ENCODE measurements around the gene DDC. TPM values are rescaled to one million over a fixed set of nuclear protein-coding genes. Genes with fewer than 3 reads are reported as not detected.
"Not testable (repeated sequence)": the region's sequence is repeated elsewhere in the genome, so short reads cannot be mapped to it uniquely, and the experiment has no call there.

Gene DDC
- total RNA-seq, 1 donor from 2014 or later, result not detected

DNA sequence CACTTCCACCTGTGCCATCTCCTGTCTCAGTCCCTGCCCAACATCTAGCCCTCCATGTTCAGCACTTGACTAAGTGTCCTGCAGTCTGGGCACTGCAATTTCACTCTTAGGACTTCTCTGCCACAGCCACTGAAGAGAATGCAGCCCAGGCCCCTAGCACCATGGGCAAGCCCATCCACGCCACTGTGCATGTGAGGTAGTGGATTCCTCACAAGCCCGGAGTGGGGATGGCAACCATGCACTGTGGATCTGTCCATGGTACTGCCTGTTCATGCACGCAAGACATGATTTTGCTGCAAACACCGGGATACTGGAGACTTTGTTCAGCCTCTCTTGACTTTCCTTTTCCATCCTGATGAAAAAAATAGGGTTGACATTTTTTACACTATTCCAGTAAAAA is 12.3 kb downstream of the DDC start:
- DNase-seq (ENCODE audit: low spot score in 2 of 2, unreplicated experiment in 2 of 2), result peak in 1 of 2 experiments; percentile 69
- H3K9me3 Mint-ChIP-seq, result no peaks in the 10 kb centered on the region
- H3K4me3 Mint-ChIP-seq, result no peak overlapping the region
- no peaks in the 10 kb centered on the region for H3K4me1 Mint-ChIP-seq
- H3K27me3 Mint-ChIP-seq (ENCODE audit: low read depth), result peaks cover 13% of the 10 kb centered on the region
- no peaks in the 10 kb centered on the region for H3K36me3 Mint-ChIP-seq
- TF ChIP-seq, protein P1, sequence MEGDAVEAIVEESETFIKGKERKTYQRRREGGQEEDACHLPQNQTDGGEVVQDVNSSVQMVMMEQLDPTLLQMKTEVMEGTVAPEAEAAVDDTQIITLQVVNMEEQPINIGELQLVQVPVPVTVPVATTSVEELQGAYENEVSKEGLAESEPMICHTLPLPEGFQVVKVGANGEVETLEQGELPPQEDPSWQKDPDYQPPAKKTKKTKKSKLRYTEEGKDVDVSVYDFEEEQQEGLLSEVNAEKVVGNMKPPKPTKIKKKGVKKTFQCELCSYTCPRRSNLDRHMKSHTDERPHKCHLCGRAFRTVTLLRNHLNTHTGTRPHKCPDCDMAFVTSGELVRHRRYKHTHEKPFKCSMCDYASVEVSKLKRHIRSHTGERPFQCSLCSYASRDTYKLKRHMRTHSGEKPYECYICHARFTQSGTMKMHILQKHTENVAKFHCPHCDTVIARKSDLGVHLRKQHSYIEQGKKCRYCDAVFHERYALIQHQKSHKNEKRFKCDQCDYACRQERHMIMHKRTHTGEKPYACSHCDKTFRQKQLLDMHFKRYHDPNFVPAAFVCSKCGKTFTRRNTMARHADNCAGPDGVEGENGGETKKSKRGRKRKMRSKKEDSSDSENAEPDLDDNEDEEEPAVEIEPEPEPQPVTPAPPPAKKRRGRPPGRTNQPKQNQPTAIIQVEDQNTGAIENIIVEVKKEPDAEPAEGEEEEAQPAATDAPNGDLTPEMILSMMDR (IDR thresholded peaks at IDR 0.05; ENCODE audit: unreplicated experiment), result no peak
- no peak overlapping the region for H3K27ac Mint-ChIP-seq

DNA sequence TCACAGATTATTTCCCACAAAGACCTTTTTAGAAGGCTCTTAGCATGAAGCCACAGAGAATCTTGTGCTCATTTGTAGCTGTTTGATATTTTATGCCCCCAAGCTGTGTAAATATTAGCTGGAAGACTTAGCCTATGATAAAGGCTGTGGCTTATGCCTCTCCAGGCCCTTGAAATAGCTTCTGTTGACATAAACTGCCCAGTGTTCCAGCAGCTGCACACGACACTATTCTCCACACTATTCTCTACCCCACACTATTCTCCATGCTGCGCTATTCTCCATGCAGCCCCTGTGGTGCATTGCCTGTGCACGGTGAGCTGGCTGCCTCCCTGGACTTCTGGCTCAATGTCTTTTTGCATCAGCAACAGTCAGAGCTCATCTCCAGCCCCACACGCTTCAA is 13.1 kb downstream of the DDC start:
- TF ChIP-seq, protein P1 (IDR thresholded peaks at IDR 0.05; ENCODE audit: unreplicated experiment), result no peak
- H3K36me3 Mint-ChIP-seq, result no peaks in the 10 kb centered on the region
- no peaks in the 10 kb centered on the region for H3K4me1 Mint-ChIP-seq
- DNase-seq (ENCODE audit: low spot score in 2 of 2, unreplicated experiment in 2 of 2), result no peak
- H3K27ac Mint-ChIP-seq, result no peak overlapping the region
- H3K27me3 Mint-ChIP-seq (ENCODE audit: low read depth), result peaks cover 10% of the 10 kb centered on the region
- no peak overlapping the region for H3K4me3 Mint-ChIP-seq
- H3K9me3 Mint-ChIP-seq, result no peaks in the 10 kb centered on the region

DNA sequence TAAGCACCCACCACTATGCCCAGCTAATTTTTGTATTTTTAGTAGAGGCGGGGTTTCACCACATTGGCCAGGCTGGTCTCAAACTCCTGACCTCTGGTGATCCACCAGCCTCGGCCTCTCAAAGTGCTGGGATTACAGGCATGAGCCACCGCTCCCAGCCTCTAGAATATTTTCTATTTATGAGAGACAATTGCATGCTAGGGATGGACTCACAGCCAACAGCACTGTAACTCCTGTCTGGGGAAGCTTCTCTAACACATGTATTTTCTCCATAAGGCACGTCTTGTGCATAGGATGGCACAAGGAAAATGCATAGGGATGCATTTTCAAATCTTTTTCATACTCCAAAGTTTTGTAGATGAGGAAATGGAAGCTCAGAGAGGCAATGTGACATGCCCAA is 19.6 kb downstream of the DDC start:
- not testable (repeated sequence) for H3K36me3 Mint-ChIP-seq; H3K27ac Mint-ChIP-seq; H3K4me1 Mint-ChIP-seq; DNase-seq (ENCODE audit: low spot score in 2 of 2, unreplicated experiment in 2 of 2); H3K4me3 Mint-ChIP-seq; H3K9me3 Mint-ChIP-seq; H3K27me3 Mint-ChIP-seq (ENCODE audit: low read depth)

DNA sequence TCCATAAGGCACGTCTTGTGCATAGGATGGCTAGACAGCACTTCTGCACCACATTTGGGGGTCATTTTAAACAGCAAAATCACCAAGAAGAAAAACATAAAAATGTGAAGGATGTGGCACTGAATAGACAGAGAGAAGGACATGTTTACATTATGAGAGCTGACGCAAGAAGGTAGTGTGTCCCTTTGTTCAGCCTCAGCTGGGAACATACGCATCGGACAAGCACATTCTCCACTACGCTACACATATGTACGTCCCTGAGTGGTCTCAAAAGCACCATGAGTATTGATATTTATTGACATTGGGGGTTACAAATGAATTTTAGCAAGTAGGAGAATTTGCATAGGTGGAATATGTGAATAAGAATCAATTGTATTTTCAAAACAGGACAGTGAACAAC is 20.2 kb downstream of the DDC start:
- no peak overlapping the region for H3K27ac Mint-ChIP-seq
- H3K4me1 Mint-ChIP-seq, result no peaks in the 10 kb centered on the region
- no peaks in the 10 kb centered on the region for H3K27me3 Mint-ChIP-seq (ENCODE audit: low read depth)
- TF ChIP-seq, protein P1 (IDR thresholded peaks at IDR 0.05; ENCODE audit: unreplicated experiment), result no peak
- no peaks in the 10 kb centered on the region for H3K9me3 Mint-ChIP-seq
- H3K36me3 Mint-ChIP-seq, result no peaks in the 10 kb centered on the region
- DNase-seq (ENCODE audit: low spot score in 2 of 2, unreplicated experiment in 2 of 2), result no peak
- H3K4me3 Mint-ChIP-seq, result no peak overlapping the region

DNA sequence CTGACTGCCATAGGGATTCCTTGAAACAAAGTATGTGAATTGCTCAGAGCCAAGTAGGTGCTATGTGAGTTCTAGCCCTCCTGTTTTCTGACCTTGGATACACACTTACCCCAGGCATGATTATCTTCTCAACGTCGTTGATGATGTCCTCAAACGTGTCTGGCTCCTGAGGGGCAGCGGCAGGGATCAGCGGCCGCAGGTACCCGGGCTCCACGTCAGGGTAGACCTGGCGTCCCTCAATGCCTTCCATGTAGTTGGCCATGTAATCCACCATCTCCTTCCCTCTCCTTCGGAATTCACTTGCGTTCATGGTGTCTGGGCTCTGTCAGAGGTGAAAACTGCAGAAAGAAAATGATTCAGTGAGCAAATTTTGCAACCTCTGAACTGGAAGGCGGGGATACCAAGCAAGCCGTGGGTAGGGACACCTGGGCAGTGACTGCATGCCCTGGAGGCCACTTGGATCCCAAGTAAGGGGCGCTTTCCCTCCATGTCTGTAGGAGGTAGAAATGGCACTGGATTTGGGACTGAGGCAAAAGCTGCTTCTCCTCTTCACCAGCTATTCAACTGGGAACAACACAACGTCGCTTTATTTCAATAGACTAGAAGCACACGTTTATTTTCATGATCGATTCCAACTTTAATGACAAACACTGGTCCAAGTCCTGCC is 21.3 kb downstream of the DDC start:
- DNase-seq (ENCODE audit: low spot score in 2 of 2, unreplicated experiment in 2 of 2), result no peak
- H3K9me3 Mint-ChIP-seq, result no peaks in the 10 kb centered on the region
- TF ChIP-seq, protein P1 (IDR thresholded peaks at IDR 0.05; ENCODE audit: unreplicated experiment), result no peak
- no peaks in the 10 kb centered on the region for H3K27me3 Mint-ChIP-seq (ENCODE audit: low read depth)
- no peak overlapping the region for H3K27ac Mint-ChIP-seq
- H3K4me3 Mint-ChIP-seq, result no peak overlapping the region
- no peaks in the 10 kb centered on the region for H3K4me1 Mint-ChIP-seq
- no peaks in the 10 kb centered on the region for H3K36me3 Mint-ChIP-seq

DNA sequence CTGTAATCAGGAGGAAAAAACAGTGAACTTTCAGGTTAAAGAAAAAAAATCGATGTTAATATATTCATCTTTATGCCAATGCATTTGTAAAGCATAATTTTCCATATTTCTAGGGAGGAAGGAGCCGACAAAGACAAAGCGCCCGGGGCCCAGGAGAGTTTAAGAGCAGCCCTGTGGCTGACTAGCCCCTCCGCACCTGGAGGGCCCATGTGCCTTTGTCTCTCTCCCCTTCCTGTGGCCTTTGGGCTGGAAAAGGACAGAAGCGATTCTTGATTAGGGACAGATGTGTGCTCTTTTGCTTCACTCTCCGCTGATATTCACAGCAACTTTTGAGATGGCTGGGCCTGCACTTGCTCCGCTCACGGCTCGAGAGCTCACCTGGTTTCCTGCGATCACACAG is 23.1 kb downstream of the DDC start:
- Mint-ChIP-seq H3K36me3 (no peaks in the 10 kb centered on the region), H3K27me3 (ENCODE audit: low read depth) (no peaks in the 10 kb centered on the region), H3K27ac (no peak overlapping the region), H3K9me3 (no peaks in the 10 kb centered on the region), H3K4me3 (no peak overlapping the region), H3K4me1 (no peaks in the 10 kb centered on the region)
- no peak for DNase-seq (ENCODE audit: low spot score in 2 of 2, unreplicated experiment in 2 of 2)
- TF ChIP-seq, protein P1 (IDR thresholded peaks at IDR 0.05; ENCODE audit: unreplicated experiment), result no peak
